ENCODE measurements around the gene ABLIM1. TPM values are rescaled to one million over a fixed set of nuclear protein-coding genes. Genes with fewer than 3 reads are reported as not detected.

The ABLIM1 gene
- total RNA-seq, 1 experiment from 2014 or later: 274 TPM

GRCh38 chr10:114683593-114683992 lies 25.5 kb upstream of the ABLIM1 start:
- CTCF ChIA-PET: interaction anchor here (0.6 to 1.6 kb wide), 2 partner anchors 11 to 40 kb away, joined by 5 to 10 read pairs; no protein-coding TSS in a partner anchor

GRCh38 chr10:114683162-114683561 lies 25.1 kb upstream of the ABLIM1 start:
- Histone ChIP-seq H3K27me3 (ENCODE audit: control insufficient read depth, insufficient read depth, low read length) (no peaks in the 10 kb centered on the region), H3K36me3 (ENCODE audit: control insufficient read depth, insufficient read depth, low read length) (no peaks in the 10 kb centered on the region), H3K9me3 (ENCODE audit: control insufficient read depth, insufficient read depth, low read depth, low read length) (no peaks in the 10 kb centered on the region), H3K4me1 (ENCODE audit: control insufficient read depth, insufficient read depth, low read length) (peaks cover 93% of the 10 kb centered on the region), H3K27ac (ENCODE audit: low read length) (peak overlapping the region; percentile 100), H3K4me3 (ENCODE audit: low read depth in 2 of 2, low read length in 2 of 2) (peak overlapping the region; percentile 48 to 55)
- CTCF ChIA-PET: no interaction called here
- POLR2A ChIA-PET: no interaction called here
- no peak for TF ChIP-seq POLR2AphosphoS5 (IDR thresholded peaks at IDR 0.05; ENCODE audit: low read depth, low read length)
- no peak for TF ChIP-seq CTCF (IDR thresholded peaks at IDR 0.05)
- no TSS peak for BruUV-seq (replicated peaks)
- DNase-seq (ENCODE audit: low read depth, low spot score) (no peak), ATAC-seq (peak; percentile 44)
- in situ Hi-C loops (cut with HindIII; ENCODE audit: low pct_unique_long_range_greater_than_20kb, low sequenced_read_pairs): no loop called here
- intact Hi-C loops (cut with micrococcal nuclease; ENCODE audit: unreplicated experiment): loop anchor here (5.0 kb wide), 1 partner anchor 51 kb away; no protein-coding TSS in a partner anchor

More at GRCh38 chr10:114683593-114683992, 25.5 kb upstream of the ABLIM1 start:
- Histone ChIP-seq H3K27ac (ENCODE audit: low read length) (peak overlapping the region; percentile 100), H3K4me3 (ENCODE audit: low read depth in 2 of 2, low read length in 2 of 2) (peak overlapping the region; percentile 48 to 55), H3K27me3 (ENCODE audit: control insufficient read depth, insufficient read depth, low read length) (no peaks in the 10 kb centered on the region), H3K9me3 (ENCODE audit: control insufficient read depth, insufficient read depth, low read depth, low read length) (no peaks in the 10 kb centered on the region), H3K4me1 (ENCODE audit: control insufficient read depth, insufficient read depth, low read length) (peaks cover 93% of the 10 kb centered on the region), H3K36me3 (ENCODE audit: control insufficient read depth, insufficient read depth, low read length) (no peaks in the 10 kb centered on the region)
- in situ Hi-C loops (cut with HindIII; ENCODE audit: low pct_unique_long_range_greater_than_20kb, low sequenced_read_pairs) (no loop called here), intact Hi-C loops (cut with micrococcal nuclease; ENCODE audit: unreplicated experiment) (loop anchor here (5.0 kb wide), 1 partner anchor 51 kb away; no protein-coding TSS in a partner anchor)
- TF ChIP-seq SIN3A (IDR thresholded peaks at IDR 0.05; ENCODE audit: borderline replicate concordance, insufficient read depth, low read depth, low read length) (0 out of 2 replicates have a peak, but pooled peaks have one; percentile 45), POLR2AphosphoS5 (IDR thresholded peaks at IDR 0.05; ENCODE audit: low read depth, low read length) (no peak)
- BruUV-seq (replicated peaks): no TSS peak
- ATAC-seq (peak; percentile 53), DNase-seq (ENCODE audit: low read depth, low spot score) (no peak)
- POLR2A ChIA-PET: interaction anchor here (0.6 to 1.2 kb wide), 2 partner anchors 20 to 36 kb away, joined by 3 read pairs; no protein-coding TSS in a partner anchor

GRCh38 chr10:114682532-114682931 lies 24.5 kb upstream of the ABLIM1 start:
- ChIA-PET POLR2A (interaction anchor here (0.6 to 1.3 kb wide), 4 partner anchors 20 to 76 kb away, joined by 3 to 6 read pairs (median 4); no protein-coding TSS in a partner anchor), CTCF (interaction anchor here (0.6 kb wide), 1 partner anchor 11 kb away, joined by 4 read pairs; no protein-coding TSS in a partner anchor)
- intact Hi-C loops (cut with micrococcal nuclease; ENCODE audit: unreplicated experiment) (loop anchor here (5.0 kb wide), 1 partner anchor 50 kb away; no protein-coding TSS in a partner anchor), in situ Hi-C loops (cut with HindIII; ENCODE audit: low pct_unique_long_range_greater_than_20kb, low sequenced_read_pairs) (no loop called here)
- Histone ChIP-seq H3K4me3 (ENCODE audit: low read depth in 2 of 2, low read length in 2 of 2) (peak overlapping the region; percentile 48 to 55; a peak in 3 of 4 replicates), H3K27ac (ENCODE audit: low read length) (peak overlapping the region; percentile 100), H3K36me3 (ENCODE audit: control insufficient read depth, insufficient read depth, low read length) (no peaks in the 10 kb centered on the region), H3K9me3 (ENCODE audit: control insufficient read depth, insufficient read depth, low read depth, low read length) (no peaks in the 10 kb centered on the region), H3K4me1 (ENCODE audit: control insufficient read depth, insufficient read depth, low read length) (peaks cover 93% of the 10 kb centered on the region), H3K27me3 (ENCODE audit: control insufficient read depth, insufficient read depth, low read length) (no peaks in the 10 kb centered on the region)
- no TSS peak for BruUV-seq (replicated peaks)
- TF ChIP-seq SIN3A (IDR thresholded peaks at IDR 0.05; ENCODE audit: borderline replicate concordance, insufficient read depth, low read depth, low read length) (no peak), POLR2AphosphoS5 (IDR thresholded peaks at IDR 0.05; ENCODE audit: low read depth, low read length) (no peak), CTCF (IDR thresholded peaks at IDR 0.05) (no peak), REST (IDR thresholded peaks at IDR 0.05; ENCODE audit: insufficient read depth in 1 of 2, low read depth in 2 of 2, low read length in 1 of 2) (no peak), TCF7L2 (IDR thresholded peaks at IDR 0.05; ENCODE audit: low read depth, low read length) (no peak)
- no peak for DNase-seq (ENCODE audit: low read depth, low spot score)
- no peak for ATAC-seq

All from Panc1 (cell line).